Thyroid gland (tissue), 4 donors: ENCODE data around the gene ERICH6B.

Experiments used
- POLR2A ChIP-seq, 2 donors: fragments of 450-650 bp; IDR thresholded peaks; one replicate each; pipeline ENCODE4 v1.6.1; 2017; ENCODE audit warnings: antibody characterized with exemption in 2 of 2, mild to moderate bottlenecking in 2 of 2, moderate library complexity in 1 of 2
- TF ChIP-seq, protein P1 (sequence below), 6 experiments: fragments of 200-600 bp in 3 of 6; fragments of 450-650 bp in 3 of 6; sonication (generic) in 3 of 6; IDR thresholded peaks; one replicate each; pipeline ENCODE4 v1.5.1; 2016 to 2019; ENCODE audit warnings: antibody characterized with exemption in 6 of 6, mild to moderate bottlenecking in 2 of 6, inconsistent platforms in 1 of 6, moderate library complexity in 1 of 6

DNA sequence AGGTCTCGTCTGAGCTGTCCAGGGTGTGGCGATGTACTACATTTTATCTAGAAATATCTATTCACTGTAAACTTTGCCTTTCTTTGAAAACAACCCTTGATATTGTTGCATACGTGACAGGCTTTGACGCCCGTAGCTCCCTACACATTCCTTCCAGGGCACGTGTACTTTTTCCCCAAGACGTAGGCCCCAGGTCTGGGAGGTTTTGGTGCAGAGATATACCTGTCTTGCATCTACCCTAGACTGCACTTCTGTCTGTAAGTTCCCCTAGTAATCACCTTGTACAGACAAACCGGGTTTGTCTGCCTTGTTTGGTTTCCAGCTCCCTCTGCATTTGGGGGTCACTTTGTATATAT lies 69.2 kb downstream of the ERICH6B start:
- TF ChIP-seq POLR2A (IDR thresholded peaks at IDR 0.05): no peak
- TF ChIP-seq, protein P1, sequence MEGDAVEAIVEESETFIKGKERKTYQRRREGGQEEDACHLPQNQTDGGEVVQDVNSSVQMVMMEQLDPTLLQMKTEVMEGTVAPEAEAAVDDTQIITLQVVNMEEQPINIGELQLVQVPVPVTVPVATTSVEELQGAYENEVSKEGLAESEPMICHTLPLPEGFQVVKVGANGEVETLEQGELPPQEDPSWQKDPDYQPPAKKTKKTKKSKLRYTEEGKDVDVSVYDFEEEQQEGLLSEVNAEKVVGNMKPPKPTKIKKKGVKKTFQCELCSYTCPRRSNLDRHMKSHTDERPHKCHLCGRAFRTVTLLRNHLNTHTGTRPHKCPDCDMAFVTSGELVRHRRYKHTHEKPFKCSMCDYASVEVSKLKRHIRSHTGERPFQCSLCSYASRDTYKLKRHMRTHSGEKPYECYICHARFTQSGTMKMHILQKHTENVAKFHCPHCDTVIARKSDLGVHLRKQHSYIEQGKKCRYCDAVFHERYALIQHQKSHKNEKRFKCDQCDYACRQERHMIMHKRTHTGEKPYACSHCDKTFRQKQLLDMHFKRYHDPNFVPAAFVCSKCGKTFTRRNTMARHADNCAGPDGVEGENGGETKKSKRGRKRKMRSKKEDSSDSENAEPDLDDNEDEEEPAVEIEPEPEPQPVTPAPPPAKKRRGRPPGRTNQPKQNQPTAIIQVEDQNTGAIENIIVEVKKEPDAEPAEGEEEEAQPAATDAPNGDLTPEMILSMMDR (IDR thresholded peaks at IDR 0.05): no peak
